GM10266 (cell line): ENCODE results near the gene F9.
"Not testable (repeated sequence)": the region's sequence is repeated elsewhere in the genome, so short reads cannot be mapped to it uniquely, and the experiment has no call there.

Experiments
- DNase-seq: peaks from one replicate; pipeline ENCODE4 v3.0.0; 2012; ENCODE audit errors: extremely low spot score
- TF ChIP-seq, protein P1 (sequence below): IDR thresholded peaks from 2 replicates; pipeline ENCODE4 v1.5.1; 2012; ENCODE audit warnings: mild to moderate bottlenecking, low read depth; ENCODE audit not compliant: control insufficient read depth, insufficient read depth; ENCODE audit errors: missing control alignments

Gene F9

DNA sequence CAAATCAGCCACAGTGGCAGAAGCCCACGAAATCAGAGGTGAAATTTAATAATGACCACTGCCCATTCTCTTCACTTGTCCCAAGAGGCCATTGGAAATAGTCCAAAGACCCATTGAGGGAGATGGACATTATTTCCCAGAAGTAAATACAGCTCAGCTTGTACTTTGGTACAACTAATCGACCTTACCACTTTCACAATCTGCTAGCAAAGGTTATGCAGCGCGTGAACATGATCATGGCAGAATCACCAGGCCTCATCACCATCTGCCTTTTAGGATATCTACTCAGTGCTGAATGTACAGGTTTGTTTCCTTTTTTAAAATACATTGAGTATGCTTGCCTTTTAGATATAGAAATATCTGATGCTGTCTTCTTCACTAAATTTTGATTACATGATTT lies at the start of gene F9:
F9 (plus strand) TSS at position 190 of the 400 bp plus-strand sequence; CDS start at position 216, 26 bp downstream.
- DNase-seq = no peak
- TF ChIP-seq, protein P1, sequence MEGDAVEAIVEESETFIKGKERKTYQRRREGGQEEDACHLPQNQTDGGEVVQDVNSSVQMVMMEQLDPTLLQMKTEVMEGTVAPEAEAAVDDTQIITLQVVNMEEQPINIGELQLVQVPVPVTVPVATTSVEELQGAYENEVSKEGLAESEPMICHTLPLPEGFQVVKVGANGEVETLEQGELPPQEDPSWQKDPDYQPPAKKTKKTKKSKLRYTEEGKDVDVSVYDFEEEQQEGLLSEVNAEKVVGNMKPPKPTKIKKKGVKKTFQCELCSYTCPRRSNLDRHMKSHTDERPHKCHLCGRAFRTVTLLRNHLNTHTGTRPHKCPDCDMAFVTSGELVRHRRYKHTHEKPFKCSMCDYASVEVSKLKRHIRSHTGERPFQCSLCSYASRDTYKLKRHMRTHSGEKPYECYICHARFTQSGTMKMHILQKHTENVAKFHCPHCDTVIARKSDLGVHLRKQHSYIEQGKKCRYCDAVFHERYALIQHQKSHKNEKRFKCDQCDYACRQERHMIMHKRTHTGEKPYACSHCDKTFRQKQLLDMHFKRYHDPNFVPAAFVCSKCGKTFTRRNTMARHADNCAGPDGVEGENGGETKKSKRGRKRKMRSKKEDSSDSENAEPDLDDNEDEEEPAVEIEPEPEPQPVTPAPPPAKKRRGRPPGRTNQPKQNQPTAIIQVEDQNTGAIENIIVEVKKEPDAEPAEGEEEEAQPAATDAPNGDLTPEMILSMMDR = no peak

DNA sequence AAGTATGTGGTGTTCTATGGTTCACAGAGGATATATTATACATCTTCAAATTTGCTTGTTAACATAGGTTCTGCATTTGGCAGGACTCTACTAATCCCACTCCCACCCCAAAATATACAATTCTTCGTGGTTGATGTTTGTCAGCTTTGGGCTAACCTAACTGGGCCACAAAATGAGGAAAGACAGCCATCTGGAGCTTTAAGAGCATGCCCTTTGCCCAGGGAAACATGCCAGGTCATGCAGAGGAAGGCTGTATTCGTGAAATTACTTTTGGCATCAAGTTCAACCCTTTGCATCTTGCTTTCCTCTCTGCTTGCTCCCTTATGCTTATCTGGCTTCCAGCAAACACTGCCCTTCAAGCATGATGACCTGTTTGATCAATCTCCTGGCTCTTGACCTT lies 46.8 kb upstream of the F9 start:
- no peak for DNase-seq
- TF ChIP-seq, protein P1 = no peak

DNA sequence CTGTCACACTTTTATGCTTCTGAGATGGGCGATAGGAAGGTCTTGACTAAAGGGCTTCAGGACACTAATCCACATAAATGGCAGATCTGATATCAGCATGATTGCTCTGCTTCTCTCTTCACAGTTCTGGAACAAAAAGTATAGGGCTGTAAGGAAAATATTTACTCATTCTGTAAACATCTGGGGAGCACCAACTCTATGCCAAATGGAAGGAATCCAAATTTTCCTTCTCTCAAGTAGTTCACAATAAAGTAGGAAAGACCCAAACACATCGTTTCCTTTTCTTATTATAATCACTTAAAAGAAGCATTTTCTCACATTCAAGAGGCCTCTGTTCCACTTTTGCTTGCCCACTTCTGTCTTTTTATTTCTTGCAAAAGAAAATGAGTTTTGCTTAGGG lies 45.9 kb upstream of the F9 start:
- TF ChIP-seq, protein P1 = no peak

DNA sequence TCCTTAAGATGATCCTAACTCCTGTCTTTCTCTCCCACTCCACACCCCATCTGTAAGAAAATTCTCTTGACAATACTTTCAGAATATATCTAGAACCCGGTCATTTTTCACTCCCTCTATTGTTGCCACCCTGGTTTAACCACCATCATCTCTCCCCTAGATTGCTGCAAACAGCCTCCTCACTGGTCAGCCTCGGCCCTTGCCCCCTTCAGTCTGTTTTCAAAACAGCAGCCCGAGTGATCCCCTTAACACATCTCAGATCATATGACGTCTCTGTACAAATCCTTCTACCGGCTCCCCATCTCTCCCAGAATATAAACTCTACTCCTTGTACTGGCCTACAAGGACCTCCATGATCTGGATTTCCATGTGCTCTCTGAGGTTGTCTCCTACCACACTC lies 35.2 kb upstream of the F9 start:
- TF ChIP-seq, protein P1 = no peak
- no peak for DNase-seq

More for the DNA sequence above, 45.9 kb upstream of the F9 start:
- DNase-seq = no peak

DNA sequence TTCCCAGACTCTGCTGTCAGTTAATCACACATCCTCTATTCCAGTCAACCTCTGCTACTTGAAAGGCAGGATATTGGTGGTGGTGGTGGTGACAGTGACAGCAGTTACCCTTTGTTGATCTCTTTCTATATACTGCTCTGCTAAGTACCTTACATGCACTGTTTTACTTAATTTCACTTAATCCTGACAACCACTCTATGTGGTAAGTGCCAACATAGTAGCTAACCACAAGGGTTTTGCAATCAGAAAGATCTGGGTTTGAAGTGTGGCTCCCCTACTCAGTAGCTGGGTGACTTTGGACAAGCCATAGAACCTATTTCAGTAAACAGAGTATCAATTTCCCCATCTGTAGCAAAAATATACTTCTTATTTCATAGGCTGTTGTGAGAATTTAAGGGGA lies 24.2 kb upstream of the F9 start:
- TF ChIP-seq, protein P1 = no peak
- no peak for DNase-seq

DNA sequence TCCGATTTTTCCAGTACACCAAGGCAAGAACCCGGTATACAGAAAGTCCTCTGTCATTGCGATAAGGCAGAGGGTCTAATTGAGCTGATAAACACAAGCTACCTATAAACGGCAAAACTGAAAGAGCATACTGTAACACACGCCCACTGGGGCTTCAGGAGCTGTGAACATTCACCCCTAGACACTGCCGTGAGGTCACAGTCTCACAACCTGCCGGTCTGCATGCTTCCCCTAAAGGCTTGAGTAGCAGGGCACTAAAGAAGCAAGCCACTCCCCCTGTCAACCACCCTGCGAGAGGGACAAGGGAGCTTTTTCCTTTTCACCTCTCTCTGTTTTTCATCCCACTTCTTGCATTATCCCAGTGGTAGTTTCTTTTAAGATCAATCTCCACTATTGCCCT lies 22.4 kb upstream of the F9 start:
- TF ChIP-seq, protein P1 = no peak
- DNase-seq = no peak

DNA sequence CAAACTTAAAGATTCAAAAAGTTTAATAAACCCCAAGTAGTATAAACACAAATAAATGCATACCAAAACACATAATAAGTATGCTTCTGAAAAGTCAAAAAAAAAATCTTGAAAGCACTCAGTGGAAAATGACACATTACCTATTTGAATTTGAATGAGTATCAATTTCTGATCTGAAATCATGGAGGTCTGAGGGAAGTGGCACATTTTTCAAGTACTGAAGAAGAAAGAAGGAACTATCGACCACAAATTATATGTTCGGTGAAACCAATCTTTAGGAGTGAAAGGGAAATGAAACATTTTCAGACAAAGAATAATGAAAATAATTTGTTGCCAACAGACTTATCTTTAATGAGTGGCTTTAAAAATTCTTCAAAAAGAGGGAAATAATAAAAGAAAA lies 12.1 kb upstream of the F9 start:
- DNase-seq = no peak
- TF ChIP-seq, protein P1 = no peak

DNA sequence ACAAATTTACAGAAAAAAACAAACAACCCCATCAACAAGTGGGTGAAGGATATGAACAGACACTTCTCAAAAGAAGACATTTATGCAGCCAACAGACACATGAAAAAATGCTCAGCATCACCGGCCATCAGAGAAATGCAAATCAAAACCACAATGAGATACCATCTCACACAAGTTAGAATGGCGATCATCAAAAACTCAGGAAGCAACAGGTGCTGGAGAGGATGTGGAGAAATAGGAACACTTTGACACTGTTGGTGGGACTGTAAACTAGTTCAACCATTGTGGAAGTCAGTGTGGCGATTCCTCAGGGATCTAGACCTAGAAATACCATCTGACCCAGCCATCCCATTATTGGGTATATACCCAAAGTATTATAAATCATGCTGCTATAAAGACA lies 1.7 kb upstream of the F9 start:
- DNase-seq = not testable (repeated sequence)
